ENCODE measurements around the gene COX5A.

Gene COX5A

GRCh38 chr15:74907163-74907870 lies 30.6 kb downstream of the COX5A start:
- no peak for DNase-seq (ENCODE audit: extremely low read depth, low read depth)
- TF ChIP-seq CTCF (IDR thresholded peaks at IDR 0.05; ENCODE audit: low read depth, low read length) = no peak

GRCh38 chr15:74906450-74907162 lies 31.3 kb downstream of the COX5A start, which contains the start of gene FAM219B:
TSS of gene FAM219B (minus strand) at chr15:74906851. CDS start at chr15:74906800, 51 bp downstream.
- DNase-seq (ENCODE audit: extremely low read depth, low read depth) = peak; percentile 65
- TF ChIP-seq CTCF (IDR thresholded peaks at IDR 0.05; ENCODE audit: low read depth, low read length) = no peak

- TF ChIP-seq CTCF (IDR thresholded peaks at IDR 0.05; ENCODE audit: low read depth, low read length) = no peak
- DNase-seq (ENCODE audit: extremely low read depth, low read depth) = no peak
Measured at GRCh38 chr15:74906067-74906449, 31.8 kb downstream of the COX5A start.

- no peak for TF ChIP-seq CTCF (IDR thresholded peaks at IDR 0.05; ENCODE audit: low read depth, low read length)
Measured at GRCh38 chr15:74904190-74904805, 33.6 kb downstream of the COX5A start.

GRCh38 chr15:74903676-74904075 lies 34.2 kb downstream of the COX5A start:
- no peak for TF ChIP-seq CTCF (IDR thresholded peaks at IDR 0.05; ENCODE audit: low read depth, low read length)
- DNase-seq (ENCODE audit: extremely low read depth, low read depth) = no peak

More at GRCh38 chr15:74904190-74904805, 33.6 kb downstream of the COX5A start:
- no peak for DNase-seq (ENCODE audit: extremely low read depth, low read depth)

GRCh38 chr15:74902295-74903075 lies 35.4 kb downstream of the COX5A start:
- no peak for TF ChIP-seq CTCF (IDR thresholded peaks at IDR 0.05; ENCODE audit: low read depth, low read length)
- DNase-seq (ENCODE audit: extremely low read depth, low read depth) = no peak
